ENCODE results near the gene AANAT.

DNA sequence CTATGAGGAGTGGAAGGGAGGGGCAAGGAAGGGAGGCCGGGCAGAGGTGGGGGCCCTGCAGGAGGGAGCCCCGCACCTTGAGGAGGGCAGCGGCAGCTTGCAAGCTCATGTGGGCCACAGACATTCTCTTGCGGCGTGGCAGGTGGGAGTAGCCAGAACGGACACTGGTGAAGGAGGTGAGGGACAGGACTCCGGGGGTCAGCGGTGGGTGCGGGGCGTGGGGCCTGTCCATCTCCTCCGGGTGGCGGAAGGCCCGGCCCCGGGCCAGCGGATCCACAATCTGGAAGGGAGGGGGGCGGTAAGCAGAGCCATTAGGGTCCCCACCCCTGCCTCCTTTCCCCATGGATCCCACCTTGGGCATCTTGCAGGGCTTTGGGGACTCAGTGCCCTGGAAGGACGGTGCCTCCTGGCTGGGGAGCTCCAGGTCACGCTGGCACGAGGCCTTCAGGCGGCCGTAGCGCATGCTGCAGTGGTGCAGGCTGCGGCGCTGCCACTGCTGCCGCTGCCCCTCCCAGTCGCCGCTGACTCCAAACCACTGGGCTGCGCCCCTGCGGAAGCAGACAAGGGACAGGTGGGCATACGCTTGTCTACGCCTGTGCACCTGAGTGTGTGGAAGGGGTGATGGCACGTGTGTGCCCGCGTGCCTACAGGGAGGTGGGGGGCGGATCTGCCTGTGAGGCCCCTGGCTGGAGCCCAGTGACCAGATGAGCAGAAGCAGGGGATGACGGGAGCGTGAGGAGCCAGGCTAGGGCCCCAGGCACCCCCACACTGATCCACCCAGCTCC lies 11.5 kb downstream of the AANAT start:
- TF ChIP-seq FOSL2 (IDR thresholded peaks at IDR 0.05) (no peak), FOSL2 (CRISPR knock-in tag; IDR thresholded peaks at IDR 0.05) (no peak), POLR2AphosphoS2 (conservative IDR thresholded peaks at IDR 0.05; ENCODE audit: low read length) (no peak), POLR2A (IDR thresholded peaks at IDR 0.05; ENCODE audit: low read length) (no peak), USF2 (IDR thresholded peaks at IDR 0.05) (no peak), CEBPB (IDR thresholded peaks at IDR 0.05) (no peak), NR3C1 (IDR thresholded peaks at IDR 0.05) (no peak)
- TF ChIP-seq, protein P1, sequence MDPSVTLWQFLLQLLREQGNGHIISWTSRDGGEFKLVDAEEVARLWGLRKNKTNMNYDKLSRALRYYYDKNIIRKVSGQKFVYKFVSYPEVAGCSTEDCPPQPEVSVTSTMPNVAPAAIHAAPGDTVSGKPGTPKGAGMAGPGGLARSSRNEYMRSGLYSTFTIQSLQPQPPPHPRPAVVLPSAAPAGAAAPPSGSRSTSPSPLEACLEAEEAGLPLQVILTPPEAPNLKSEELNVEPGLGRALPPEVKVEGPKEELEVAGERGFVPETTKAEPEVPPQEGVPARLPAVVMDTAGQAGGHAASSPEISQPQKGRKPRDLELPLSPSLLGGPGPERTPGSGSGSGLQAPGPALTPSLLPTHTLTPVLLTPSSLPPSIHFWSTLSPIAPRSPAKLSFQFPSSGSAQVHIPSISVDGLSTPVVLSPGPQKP (IDR thresholded peaks at IDR 0.05; ENCODE audit: low read depth, low read length), result no peak
- TF ChIP-seq, protein P2, sequence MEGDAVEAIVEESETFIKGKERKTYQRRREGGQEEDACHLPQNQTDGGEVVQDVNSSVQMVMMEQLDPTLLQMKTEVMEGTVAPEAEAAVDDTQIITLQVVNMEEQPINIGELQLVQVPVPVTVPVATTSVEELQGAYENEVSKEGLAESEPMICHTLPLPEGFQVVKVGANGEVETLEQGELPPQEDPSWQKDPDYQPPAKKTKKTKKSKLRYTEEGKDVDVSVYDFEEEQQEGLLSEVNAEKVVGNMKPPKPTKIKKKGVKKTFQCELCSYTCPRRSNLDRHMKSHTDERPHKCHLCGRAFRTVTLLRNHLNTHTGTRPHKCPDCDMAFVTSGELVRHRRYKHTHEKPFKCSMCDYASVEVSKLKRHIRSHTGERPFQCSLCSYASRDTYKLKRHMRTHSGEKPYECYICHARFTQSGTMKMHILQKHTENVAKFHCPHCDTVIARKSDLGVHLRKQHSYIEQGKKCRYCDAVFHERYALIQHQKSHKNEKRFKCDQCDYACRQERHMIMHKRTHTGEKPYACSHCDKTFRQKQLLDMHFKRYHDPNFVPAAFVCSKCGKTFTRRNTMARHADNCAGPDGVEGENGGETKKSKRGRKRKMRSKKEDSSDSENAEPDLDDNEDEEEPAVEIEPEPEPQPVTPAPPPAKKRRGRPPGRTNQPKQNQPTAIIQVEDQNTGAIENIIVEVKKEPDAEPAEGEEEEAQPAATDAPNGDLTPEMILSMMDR (IDR thresholded peaks at IDR 0.05), result no peak
